GM12801 (cell line): ENCODE measurements around the gene ESR1.

Experiments
- CTCF ChIP-seq: IDR thresholded peaks from one replicate; pipeline ENCODE4 v1.5.1; 2011; ENCODE audit warnings: control low read depth; ENCODE audit not compliant: insufficient read length; ENCODE audit errors: extremely low read depth

ESR1 gene

GRCh38 chr6:151850479-151851003, 43.1 kb downstream of the ESR1 start:
- TF ChIP-seq CTCF, result no peak

GRCh38 chr6:151858294-151858693, 50.8 kb downstream of the ESR1 start:
- no peak for TF ChIP-seq CTCF

- no peak for TF ChIP-seq CTCF
Measured at GRCh38 chr6:151862461-151862860, 55.0 kb downstream of the ESR1 start.

GRCh38 chr6:151869345-151869744, 61.9 kb downstream of the ESR1 start:
- TF ChIP-seq CTCF, result no peak

- no peak for TF ChIP-seq CTCF
Measured at GRCh38 chr6:151869787-151870186, 62.3 kb downstream of the ESR1 start.

GRCh38 chr6:151870375-151870774, 62.9 kb downstream of the ESR1 start:
- no peak for TF ChIP-seq CTCF

GRCh38 chr6:151875524-151875923, 68.0 kb downstream of the ESR1 start:
- TF ChIP-seq CTCF, result no peak

- no peak for TF ChIP-seq CTCF
Measured at GRCh38 chr6:151876122-151876521, 68.6 kb downstream of the ESR1 start.
